Left ventricle myocardium superior (tissue), 1 donor: ENCODE measurements around the gene KLC1. TPM values are rescaled to one million over a fixed set of nuclear protein-coding genes. Genes with fewer than 3 reads are reported as not detected.
A peak's percentile ranks its signal among the peaks of the same experiment; 100 is the strongest.

Experiments used
- ATAC-seq: fragments of 200-7000 bp; cut with Tn5 transposase; one replicate; pipeline ENCODE4 v1.9.1; 2020; ENCODE audit warnings: mild to moderate bottlenecking, moderate library complexity
- DNase-seq: peaks from one replicate; pipeline ENCODE4 v3.0.0-alpha.2; 2020
- intact Hi-C: fragments of 100-400 bp; cut with micrococcal nuclease; formaldehyde crosslinking; loops from one replicate; pipeline ENCODE4 v1.11.0; 2022
- total RNA-seq: library from RNA; stranded (reverse); fragmentation: NEBNext Ultra II Directional; extraction: Animal tissue kit (Norgen Biotek cat#: 25700); gene quantifications from one replicate; pipeline ENCODE4 v1.2.1, GENCODE V29; 2021
- donor health status: DM: no; HTN: yes; CAD: no; lungs with severe emphysema.

The KLC1 gene
- total RNA-seq, 1 donor from 2014 or later, result 146 TPM

DNA sequence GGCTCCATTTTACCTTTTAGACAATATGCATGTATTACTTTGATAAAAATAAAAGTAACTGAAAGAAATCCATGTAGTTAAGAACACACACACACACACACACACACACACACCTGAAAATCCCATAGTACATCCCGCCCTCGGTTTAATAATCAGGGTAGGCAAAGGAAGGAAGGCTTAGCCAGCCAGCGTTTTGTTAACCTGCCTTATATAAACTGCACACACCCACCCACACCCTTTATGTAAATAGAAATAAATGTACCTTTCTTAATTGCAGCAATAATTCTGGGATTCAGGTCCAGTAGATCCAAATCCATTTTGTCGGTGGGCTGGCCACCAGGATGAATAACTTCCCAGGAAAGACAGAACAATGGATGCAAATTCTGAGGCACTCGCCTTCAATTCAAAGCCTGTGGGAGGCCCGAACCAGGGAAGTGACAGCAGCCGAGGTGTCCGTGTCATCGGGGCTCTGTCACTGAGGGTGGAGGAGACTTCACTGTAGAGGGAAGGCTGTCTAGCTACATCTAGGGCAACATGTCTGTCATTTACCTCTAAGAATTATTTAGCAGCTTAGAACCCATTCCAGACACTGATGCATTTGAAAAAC lies 81.9 kb downstream of the KLC1 start:
- intact Hi-C loops, result no loop called here
- DNase-seq (peak; percentile 8), ATAC-seq (no peak)

DNA sequence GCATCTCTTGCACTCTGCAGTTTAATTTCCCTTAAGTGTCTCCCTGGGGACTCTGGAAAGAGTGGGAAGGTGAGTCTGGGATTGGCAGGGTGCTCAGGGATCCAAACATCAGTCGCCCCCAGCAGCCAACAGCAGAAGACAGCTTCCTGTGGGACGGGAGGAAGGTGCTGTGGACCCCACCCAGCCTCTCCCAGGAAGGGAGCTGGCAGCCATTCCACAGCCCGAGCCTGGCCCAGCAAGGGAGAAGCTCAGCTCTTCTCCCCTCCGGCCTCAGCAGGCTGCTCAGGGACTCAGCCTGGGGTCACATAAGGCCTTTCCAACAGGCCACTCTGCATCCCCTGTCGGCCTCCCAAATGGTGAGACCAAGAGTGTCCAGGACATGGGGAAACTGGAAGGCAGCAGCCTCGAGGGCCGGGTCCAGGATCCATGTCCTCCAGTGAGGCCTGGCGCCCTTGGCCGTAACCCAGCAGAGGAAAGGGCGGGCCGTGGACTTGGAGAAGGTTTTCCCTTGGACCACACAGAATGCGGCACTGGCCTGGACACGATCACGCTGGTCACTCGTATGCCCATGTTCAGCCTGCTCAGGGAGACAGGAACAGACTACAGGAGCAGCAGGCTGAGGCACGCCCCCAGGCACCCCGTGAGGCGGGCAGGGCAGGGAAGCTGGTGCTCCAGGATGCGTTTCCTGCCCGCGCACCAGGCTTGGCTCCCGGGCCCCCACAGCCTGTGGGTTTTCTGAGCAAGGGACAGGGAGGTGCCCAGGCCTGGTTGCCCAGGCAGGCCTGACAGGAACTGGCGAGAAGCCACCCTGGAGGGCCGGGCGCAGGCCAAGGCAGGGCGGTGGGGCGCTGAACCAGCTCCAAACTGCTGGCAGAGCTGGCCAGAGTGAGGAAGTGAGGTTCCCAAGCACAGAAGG lies 82.8 kb downstream of the KLC1 start:
- intact Hi-C loops, result no loop called here
- DNase-seq, result peak; percentile 75

DNA sequence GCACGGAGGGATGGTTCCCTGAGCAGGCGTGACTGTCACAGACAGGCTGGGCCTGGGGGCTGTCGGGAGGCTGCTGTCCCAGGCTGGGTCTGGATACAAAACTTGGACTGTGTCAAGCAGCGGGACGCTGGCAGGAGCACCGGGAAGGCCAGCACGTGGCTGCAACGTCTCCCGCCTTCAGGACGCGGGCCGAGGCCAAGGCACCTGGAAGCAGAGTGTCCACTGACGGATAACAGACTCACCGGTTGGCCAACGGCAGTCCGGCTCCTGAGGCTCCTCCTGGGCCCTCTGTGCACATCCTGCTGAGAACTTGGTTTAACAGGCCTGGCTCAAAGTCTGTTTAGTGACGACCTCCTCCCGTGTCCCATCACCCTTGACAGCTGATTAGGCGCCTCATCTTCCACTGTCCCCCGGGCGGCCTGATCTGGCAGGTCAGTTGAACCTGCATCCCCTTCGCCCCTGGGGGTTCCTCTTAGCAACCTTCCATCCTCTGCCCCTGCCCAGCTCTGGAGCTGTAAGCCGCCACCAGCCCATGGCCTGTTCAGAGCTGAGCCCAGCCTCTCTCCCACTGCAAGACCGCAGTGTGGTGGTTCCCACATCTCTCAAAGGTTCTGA lies 83.7 kb downstream of the KLC1 start:
- intact Hi-C loops, result no loop called here
- ATAC-seq (no peak), DNase-seq (no peak)

More for the DNA sequence above, 82.8 kb downstream of the KLC1 start:
- peak; percentile 11 for ATAC-seq

DNA sequence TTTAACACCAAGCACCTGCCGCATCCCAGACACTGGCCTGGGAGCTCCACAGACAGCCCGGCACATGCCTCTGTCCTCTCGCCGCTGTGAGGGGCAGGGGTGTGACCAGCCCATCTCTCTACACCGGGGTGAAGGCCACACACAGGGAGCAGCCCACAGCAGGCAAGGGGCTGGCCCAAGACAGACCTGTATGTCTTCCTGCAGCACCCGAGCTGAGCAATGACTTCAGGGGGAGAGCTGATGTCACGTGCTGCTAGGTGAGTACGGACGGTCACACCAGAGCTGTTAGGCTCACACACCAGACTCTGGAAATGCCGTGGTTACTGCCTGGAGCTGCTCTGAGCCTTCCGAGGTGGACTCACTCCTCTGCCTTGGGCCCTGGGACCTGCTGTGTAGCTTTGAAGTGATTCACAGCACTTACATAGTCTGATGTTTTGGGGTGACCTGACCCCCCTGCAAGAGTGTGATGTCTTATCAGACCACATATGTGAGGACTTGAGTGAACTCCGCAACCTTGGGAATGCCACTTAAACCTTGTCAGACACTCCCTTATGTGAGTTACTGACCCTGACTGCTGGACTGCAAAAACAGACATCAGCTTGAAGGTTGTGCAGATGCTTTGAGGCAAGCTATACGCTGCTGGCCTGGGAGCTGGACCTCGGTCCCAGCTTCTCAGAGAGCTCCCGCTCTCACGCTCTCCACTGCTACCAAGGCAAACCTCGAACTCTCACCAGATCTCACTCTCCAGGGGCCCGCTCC lies 84.5 kb downstream of the KLC1 start:
- intact Hi-C loops, result no loop called here
- no peak for ATAC-seq
- DNase-seq, result no peak

DNA sequence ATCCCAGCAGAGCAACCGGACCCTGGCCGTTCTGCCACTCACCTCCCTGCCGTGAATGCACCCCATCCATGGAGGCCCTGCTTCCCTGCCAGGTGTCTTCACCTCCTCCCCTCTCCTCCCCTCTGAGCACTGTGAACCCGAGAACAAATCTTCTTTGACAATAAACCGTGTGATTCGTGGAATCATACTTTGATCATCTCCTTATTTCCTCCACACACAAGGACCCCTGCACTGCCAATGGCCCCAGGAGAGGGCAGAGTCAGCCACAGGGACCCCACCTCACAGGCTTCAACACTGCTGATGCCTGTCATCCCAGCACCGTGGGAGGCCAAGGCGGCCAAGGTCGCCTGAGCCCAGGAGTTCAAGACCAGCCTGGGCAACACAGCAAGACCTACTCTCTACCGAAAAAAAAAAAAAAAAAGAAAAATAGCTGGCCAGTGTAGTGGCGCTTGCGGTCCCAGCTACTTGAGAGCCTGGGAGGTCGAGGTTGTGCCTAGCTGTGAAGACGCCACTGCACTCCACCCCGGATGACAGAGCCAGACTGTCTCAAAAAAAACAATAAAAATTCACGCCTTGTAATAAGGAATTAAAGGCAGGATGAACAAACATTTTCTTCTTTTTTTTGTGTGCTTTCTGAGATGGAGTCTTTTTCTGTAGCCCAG lies 85.2 kb downstream of the KLC1 start:
- ATAC-seq (no peak), DNase-seq (no peak)
- intact Hi-C loops, result no loop called here

DNA sequence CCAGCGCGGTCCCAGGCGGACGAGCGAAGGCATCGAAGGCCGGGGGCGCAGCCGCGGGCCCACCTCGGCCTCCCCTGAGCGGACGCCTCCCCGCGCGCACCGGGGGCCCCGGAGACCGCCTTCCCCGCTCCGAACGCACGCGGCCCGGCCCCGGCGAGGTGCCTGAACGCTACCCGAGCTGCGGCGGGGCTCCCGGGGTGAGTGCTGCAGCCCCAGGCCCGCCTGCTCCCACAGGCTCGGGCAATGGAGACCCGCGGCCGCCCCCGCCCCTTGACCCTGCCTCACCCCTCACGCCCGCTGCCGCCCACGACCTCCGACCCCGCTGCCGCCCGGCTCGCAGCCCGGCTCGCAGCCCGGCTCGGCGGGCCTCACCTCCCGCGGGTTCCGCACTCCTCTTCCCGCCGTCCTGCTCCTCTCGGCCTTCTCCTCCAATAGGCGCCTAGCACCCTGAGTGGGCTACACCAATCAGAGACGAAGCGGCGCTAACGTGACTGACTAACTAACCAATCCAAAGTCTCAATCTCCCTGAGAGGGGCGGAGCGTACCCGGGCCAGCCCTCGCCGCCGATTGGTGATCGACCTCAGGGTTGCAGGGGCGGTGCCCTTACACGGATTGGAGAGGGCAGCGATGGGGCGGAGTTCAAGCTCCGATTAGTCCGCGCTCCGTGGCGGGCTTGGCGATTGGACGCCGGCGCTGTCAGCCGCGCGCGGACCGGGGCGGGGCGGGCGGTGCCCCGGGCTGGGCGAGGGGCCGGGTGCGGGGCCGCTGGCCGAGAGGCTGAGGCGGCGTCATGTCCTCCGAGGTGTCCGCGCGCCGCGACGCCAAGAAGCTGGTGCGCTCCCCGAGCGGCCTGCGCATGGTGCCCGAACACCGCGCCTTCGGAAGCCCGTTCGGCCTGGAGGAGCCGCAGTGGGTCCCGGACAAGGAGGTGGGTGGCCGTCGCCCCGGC lies 86.3 kb downstream of the KLC1 start, which contains the start of the genes XRCC3 and ZFYVE21:
Gene XRCC3, minus strand, starts transcription at position 400 of the 949 bp plus-strand sequence. CDS start 4,364 bp downstream, outside the sequence.
Gene ZFYVE21, plus strand, starts transcription at position 759 of the 949 bp plus-strand sequence. Its CDS starts 32 bp downstream, at position 791.
- intact Hi-C loops, result no loop called here
- peak; percentile 100 for DNase-seq
- ATAC-seq, result peak; percentile 95

DNA sequence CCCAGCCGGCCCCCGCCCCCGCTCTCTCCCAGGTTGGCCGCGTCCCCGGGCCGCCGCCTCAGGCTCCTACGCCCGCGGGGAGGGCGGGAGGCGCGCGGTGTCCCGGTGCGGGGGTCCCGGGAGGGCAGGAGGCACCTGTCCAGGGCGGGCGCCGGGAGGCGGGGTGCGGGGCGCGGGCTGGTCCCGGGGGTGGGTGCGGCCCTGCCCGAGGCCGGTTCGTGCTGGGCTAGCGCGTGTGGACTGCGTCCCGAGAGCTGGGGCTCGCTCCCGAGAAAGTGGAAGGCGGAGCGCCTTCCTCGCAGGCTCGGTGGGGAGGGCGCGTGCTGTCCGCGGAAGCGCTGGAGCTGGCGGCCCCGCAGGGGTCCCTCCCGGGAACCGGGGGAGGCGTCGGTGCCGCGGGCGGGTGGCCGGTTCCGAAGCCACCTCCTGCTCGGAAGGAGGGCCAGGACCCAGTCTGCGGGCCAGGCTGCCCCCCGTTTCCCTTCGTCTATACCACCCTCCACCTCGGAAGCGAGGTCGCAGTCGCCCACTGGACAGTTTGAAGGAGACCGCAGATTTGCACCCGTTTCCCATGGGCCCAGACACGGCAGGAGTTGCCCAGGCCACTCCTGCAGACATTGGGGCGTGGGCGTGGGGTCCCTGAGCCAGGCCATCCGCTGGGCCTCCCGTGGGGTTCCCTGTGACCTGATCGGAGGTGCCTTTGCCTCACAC lies 87.2 kb downstream of the KLC1 start:
- peak; percentile 65 for DNase-seq
- ATAC-seq, result no peak
- intact Hi-C loops, result no loop called here

DNA sequence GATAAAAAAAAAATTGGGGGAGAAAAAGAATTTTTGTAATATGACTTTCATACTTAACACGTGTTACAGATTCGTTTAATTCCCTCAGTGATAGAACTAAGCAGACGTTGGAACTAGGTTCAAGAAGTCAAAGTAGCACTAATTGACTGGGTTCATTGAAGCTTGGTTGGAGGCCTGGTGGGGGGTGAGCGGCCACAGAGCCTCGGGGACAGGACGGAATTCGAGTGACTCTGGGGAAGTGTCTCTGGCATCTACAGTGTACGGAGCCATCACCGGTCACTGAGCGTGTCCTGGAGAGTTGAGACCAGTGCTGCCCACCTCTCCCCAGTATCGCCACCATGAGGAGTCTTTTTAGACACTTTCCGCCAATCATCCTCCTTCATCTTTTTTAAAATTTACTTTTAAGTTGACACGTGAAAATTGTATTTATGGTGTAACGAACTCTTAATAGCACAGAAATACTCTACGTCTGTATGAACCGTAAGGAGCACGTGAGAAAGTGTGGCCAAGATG lies 87.9 kb downstream of the KLC1 start:
- DNase-seq, result no peak
- ATAC-seq, result no peak
- intact Hi-C loops, result no loop called here

DNA sequence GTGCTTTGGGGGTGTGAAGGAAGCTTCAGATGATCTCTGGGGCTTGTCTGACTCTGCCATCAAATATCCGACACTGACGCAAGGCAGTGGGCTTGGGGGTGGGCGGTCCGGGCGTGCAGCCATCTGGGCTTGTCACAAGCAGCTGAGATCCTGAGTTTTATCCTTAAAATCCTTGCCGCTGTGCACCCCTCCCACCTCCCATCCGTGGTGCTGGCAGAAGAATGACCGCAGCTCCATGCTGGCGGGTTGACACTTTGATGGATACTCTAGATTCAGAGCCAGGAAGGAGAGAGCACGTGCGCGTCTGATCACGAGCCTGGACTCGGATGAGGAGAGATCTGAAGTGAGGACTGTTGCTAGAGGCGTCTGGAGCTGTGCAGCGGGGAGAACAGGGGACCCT lies 89.6 kb downstream of the KLC1 start:
- no peak for DNase-seq
- intact Hi-C loops, result no loop called here

DNA sequence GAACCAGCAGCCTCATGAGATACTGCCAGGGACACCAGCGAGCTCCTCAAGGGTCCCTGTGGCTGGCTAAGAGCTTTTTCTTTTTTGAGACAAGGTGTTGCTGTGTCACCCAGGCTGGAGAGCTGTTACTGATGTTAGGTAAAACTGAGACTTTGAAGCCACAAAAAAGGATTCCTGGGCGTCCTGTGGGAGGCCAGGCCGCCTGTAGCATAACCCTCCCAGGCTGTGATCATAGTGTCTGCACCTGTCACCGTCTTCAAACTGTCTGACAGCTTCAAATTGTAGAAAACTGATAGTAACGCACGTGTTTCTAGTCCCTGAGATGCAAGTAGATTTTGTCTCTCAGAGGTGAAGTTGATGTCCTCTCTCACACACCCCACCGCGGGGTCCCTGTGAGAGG lies 90.7 kb downstream of the KLC1 start:
- no peak for DNase-seq
- intact Hi-C loops, result no loop called here
- ATAC-seq, result no peak

More for the DNA sequence above, 89.6 kb downstream of the KLC1 start:
- no peak for ATAC-seq

DNA sequence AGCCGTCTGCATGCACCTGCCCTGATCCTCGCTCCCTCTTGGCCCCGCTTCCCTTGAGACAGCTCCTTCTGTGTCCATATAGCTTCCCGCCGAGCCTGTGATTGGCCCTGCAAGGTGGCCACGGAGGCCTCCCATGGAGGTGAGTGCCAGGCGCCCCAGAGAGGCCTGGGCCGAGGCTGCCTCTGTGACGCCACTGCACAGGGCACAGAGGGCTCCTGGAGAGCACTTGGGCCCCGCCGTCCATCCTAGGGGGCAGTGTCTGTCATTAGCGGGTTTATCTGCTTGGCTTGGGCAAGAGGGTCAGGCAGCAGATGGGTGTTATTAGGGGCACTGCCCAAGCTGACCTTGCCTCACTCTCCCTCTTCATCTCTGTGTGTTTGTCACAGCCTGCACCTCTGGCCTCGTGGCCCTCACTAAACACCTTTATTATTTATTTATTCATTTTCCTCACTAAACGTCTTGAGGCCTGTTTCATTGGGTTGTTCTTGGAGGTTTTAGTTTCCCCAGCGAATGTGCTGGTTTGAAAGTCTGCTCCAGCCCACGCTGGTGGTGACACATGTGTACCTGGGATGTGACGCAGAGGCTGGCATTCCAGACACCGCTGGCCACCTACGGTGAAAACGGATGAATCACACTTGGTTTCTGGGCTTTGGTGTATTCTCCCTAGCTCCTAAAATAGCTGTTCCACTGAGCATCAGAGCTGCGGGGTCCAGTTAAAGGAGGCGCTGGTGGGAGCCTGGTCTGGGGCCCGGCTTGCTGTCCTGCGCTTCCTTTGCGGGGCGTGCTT lies 92.5 kb downstream of the KLC1 start:
- ATAC-seq (no peak), DNase-seq (no peak)
- intact Hi-C loops, result no loop called here

DNA sequence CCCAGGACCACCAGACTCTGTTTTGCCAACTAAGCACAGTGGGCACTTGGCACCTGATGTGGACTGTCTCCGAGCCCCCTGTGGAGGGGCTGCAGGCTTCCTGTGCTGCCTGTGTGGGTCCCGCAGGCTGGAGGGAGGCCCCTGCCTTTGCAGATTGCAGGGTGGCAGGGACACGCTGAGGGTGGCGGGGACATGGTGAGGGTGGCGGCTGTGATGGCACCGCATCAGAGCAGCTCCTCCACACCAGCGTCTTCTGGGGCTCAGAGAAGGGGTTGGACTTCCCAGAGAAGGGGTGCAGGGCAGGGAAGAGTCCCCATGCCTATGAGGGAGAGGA lies 94.7 kb downstream of the KLC1 start:
- no peak for DNase-seq
- ATAC-seq, result no peak
- intact Hi-C loops, result no loop called here

DNA sequence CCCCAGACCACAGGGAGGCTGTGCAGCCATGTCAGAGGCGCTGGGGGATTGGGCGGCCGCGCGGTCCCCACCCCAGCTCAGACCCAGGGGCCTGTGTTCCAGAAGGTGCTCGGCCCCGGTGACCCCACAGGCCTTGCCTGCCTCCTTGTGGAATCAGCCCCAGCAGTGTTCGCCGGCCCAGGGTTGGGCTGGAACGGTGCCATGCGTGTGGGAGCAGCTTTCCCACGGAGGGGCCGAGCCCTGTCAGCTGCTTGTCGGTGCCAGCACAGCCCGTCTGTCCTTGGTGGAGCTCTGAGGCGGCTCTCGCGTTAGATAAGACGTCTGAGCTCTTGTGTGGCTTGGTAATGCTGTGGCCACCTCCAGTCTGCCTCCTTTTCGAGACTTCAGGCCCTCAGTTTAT lies 95.1 kb downstream of the KLC1 start:
- ATAC-seq, result peak; percentile 82
- DNase-seq, result peak; percentile 88
- intact Hi-C loops, result no loop called here

DNA sequence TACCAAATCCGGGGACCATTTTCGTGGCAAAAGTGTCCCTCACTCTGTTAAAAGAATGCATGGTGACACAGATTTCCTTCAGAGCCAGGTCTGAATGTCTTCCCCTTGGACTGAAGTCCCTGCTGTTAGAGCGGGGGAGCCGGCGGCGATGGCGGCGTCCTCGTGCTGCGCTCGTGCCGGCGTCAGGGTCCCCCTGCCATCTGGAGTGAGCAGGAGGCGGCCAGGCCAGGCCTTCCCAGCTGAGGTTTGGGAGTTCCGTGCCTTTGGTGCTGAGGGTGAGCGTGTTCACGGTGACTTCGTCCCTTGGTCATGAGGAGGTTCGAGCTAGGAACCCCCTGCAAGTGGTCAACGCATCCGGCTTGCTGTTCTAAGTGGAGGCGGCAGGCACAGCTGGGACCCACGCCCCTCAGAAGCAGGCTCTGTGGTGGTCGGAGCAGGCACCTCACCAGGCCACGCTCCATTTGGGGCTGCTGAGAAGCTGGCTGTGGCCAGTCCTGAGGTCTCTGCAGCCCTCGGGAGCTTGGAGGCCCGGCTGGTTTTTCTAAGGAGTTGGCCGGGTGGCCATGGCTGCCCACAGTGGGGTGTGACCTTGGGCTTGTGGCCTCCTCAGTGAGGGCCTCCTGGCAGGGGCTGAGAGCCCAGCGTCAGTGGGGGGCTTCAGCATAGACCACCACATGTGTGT lies 96.1 kb downstream of the KLC1 start:
- DNase-seq (peak; percentile 29), ATAC-seq (no peak)
- intact Hi-C loops, result no loop called here

DNA sequence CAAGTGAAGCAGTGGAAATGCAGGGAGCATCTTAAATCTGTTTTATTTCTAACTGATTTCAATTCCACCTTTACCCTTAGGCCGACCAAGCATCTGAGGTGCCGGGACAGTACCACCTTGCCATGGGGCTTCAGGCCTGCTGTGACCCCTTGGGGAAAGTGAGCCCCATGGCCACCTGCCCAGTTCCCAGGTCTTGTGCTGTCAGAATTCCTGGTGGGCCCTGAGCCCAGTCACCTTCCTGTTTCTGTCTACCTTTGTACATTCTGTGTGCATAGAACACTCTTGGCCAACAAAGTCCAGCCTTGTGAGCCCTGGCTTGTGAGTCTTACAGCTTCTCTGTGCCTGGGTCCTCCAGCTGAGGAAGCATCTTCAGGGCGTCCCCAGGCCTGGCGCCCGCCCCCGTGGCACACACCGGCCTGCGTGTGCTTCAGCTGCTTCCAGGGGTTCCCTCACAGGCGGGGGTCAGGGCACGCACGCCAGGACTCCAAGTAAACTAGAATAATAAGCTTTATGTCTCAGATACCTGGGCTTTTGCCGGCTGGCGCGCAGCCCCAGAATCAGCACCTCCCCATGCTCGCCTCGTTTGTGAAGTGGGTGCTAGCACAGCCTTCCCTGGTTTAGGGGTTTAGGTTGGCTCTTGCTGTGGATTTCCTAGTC lies 96.9 kb downstream of the KLC1 start:
- ATAC-seq (no peak), DNase-seq (peak; percentile 23)

More for the DNA sequence above, 96.9 kb downstream of the KLC1 start:
- intact Hi-C loops, result no loop called here
